Liver (tissue), 3 donors: ENCODE measurements around the gene SBK3.
"Not testable (repeated sequence)": the region's sequence is repeated elsewhere in the genome, so short reads cannot be mapped to it uniquely, and the experiment has no call there.

Source experiments
- CTCF ChIP-seq: fragments of 150-350 bp; IDR thresholded peaks from 2 replicates; pipeline ENCODE4 v1.5.1; 2017; ENCODE audit warnings: improper control_type of control experiment, low read depth, low read length; ENCODE audit not compliant: missing input control
- GABPA ChIP-seq, 2 donors: IDR thresholded peaks in 1 of 2; conservative IDR thresholded peaks in 1 of 2; 2 replicates each; pipeline ENCODE4 v1.6.1; 2016; ENCODE audit warnings: antibody characterized with exemption in 2 of 2, mild to moderate bottlenecking in 1 of 2, moderate library complexity in 1 of 2
- RAD21 ChIP-seq, 2 donors: IDR thresholded peaks; 2 replicates each; pipeline ENCODE4 v1.6.1; 2016; ENCODE audit warnings: antibody characterized with exemption in 2 of 2, mild to moderate bottlenecking in 2 of 2
- YY1 ChIP-seq: IDR thresholded peaks from 2 replicates; pipeline ENCODE4 v1.6.1; 2016; ENCODE audit warnings: antibody characterized with exemption, mild to moderate bottlenecking
- donor health status: healthy.
- donor health status: healthy.

- TF ChIP-seq CTCF; YY1; RAD21 (IDR thresholded peaks at IDR 0.05); GABPA (IDR thresholded peaks at IDR 0.05 in 1 of 2, conservative IDR thresholded peaks at IDR 0.05 in 1 of 2): not testable (repeated sequence)
Observed at GRCh38 chr19:55573929-55574328, 28.6 kb upstream of the SBK3 start.
